Stimulated activated naive B cell treated with anti-CD40 and anti-IgM and Interleukin-4, amounts not matched to agents 10 μg/mL and 1 μg/mL and 100 μg/mL, for 72 hours (primary cell): ENCODE data around the gene PPP2CA.
A peak's percentile ranks its signal among the peaks of the same experiment; 100 is the strongest.
"Not testable (repeated sequence)": the region's sequence is repeated elsewhere in the genome, so short reads cannot be mapped to it uniquely, and the experiment has no call there.

Experiments used
- ATAC-seq, 2 donors: fragments of 150-1000 bp; cut with Tn5 transposase; replicated peaks; 2 replicates each; pipeline ENCODE4 v1.10.0; 2021; ENCODE audit warnings: moderate library complexity in 1 of 2
- DNase-seq: peaks from one replicate; pipeline ENCODE4 v3.0.0; 2021
- H3K27ac Mint-ChIP-seq: one replicate; pipeline ENCODE4 v1.8.0; 2022; ENCODE audit warnings: mild to moderate bottlenecking, mixed read lengths
- H3K27me3 Mint-ChIP-seq, 2 donors: one replicate each; pipeline ENCODE4 v1.8.0; 2022; ENCODE audit warnings: mixed read lengths in 2 of 2
- H3K36me3 Mint-ChIP-seq, 2 donors: one replicate each; pipeline ENCODE4 v1.8.0; 2022; ENCODE audit warnings: mixed read lengths in 2 of 2, mild to moderate bottlenecking in 1 of 2
- H3K4me1 Mint-ChIP-seq, 2 donors: one replicate each; pipeline ENCODE4 v1.8.0; 2022; ENCODE audit warnings: mixed read lengths in 2 of 2, mild to moderate bottlenecking in 1 of 2
- H3K4me3 Mint-ChIP-seq, 2 donors: one replicate each; pipeline ENCODE4 v1.8.0; 2022; ENCODE audit warnings: mild to moderate bottlenecking in 2 of 2, mixed read lengths in 2 of 2, moderate library complexity in 1 of 2
- H3K9me3 Mint-ChIP-seq, 2 donors: one replicate each; pipeline ENCODE4 v1.8.0; 2022; ENCODE audit warnings: mixed read lengths in 2 of 2, mild to moderate bottlenecking in 1 of 2

Gene PPP2CA

DNA sequence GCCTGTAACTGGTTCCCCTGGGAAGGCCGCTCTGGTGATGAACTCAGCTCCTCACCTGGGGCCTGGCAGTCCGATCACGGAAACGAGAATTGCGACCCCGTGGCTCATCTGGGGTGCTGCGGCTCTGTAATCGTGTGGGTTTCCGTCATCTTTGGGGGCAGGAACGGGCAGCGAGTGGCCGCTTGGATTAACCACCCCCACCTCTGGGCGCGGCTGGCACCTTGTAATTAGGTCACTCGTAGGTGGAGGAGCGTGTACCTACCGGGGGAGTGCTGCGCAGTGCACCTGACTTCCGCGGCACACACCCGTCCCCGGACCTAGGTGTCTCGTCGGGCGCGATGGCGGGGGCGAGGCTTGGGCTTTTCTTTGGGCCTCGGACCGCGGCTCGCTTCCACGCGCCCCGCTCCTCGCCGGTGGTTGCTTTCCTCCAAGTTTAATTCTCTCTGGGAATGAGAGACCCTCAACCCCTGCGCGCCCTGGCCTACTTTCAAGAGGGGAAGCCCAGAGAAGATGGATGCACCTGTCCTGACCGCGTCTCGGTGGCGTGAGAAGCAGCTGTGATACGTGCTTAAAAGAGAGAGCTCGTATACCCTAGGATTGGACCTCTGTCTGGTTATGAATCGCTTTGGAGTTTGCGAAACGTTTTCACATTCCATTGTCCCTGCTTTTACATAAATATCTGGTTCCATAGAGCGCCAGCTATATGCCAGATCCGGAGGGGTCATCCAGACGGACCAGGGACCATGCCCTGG is 744 bp upstream of the PPP2CA start:
- no peaks in the 10 kb centered on the region for H3K9me3 Mint-ChIP-seq
- peaks cover 25 to 34% of the 10 kb centered on the region in 2 donors for H3K4me1 Mint-ChIP-seq
- H3K4me3 Mint-ChIP-seq = peak overlapping the region; percentile 98 to 100
- ATAC-seq (peak; percentile 50 to 51), DNase-seq (peak; percentile 51)
- peaks cover 22 to 30% of the 10 kb centered on the region in 2 donors for H3K36me3 Mint-ChIP-seq
- H3K27me3 Mint-ChIP-seq = no peaks in the 10 kb centered on the region
- H3K27ac Mint-ChIP-seq = peak overlapping the region; percentile 100

DNA sequence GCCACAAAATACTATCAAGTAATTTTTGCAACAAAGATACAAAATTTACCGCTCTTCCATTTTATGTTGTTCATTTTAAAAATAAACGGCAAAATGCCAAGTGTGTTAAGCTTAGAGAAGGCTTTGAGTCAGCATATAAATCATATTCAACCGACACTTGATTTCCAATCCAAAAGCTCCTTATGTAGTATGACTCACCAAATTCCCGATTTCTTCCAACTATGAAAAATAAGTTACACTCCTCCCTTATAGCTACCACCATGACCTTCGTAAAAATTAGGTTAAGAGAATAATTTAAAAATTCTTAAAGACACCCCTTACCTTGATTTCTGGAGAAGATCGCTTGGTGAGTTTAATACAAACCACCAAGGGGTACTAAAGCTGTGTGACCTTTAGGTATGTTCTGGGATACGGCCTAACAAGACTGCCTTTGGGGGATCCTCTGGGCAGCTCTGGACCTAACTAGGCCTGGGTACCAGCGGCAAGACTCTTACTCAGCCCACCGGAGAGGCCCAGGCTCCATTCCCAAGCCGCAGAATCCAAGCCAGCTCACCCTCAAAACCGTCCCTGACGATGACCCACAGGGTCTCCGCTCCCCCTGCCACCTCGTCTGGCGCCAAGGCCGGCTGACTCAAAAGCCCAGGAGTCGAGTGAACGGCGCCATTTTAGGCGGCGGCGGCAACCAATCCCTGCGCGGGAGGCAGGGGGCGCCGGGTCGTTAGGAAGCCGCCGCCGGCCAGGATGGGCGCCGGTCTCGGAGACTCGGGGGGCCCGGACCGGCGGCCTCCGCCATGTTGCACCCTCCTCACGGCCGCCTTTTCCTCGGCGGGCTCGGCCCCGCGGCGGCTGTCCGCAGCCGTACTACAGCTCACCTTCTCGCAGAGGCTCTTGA is 739 bp downstream of the PPP2CA start:
- ATAC-seq = peak; percentile 28 to 32
- H3K4me3 Mint-ChIP-seq = peak overlapping the region; percentile 98 to 100
- H3K27me3 Mint-ChIP-seq = no peaks in the 10 kb centered on the region
- peaks cover 31 to 48% of the 10 kb centered on the region in 2 donors for H3K4me1 Mint-ChIP-seq
- no peaks in the 10 kb centered on the region for H3K9me3 Mint-ChIP-seq
- H3K27ac Mint-ChIP-seq = peak overlapping the region; percentile 100
- DNase-seq = peak; percentile 37
- H3K36me3 Mint-ChIP-seq = peaks cover 30 to 38% of the 10 kb centered on the region in 2 donors

DNA sequence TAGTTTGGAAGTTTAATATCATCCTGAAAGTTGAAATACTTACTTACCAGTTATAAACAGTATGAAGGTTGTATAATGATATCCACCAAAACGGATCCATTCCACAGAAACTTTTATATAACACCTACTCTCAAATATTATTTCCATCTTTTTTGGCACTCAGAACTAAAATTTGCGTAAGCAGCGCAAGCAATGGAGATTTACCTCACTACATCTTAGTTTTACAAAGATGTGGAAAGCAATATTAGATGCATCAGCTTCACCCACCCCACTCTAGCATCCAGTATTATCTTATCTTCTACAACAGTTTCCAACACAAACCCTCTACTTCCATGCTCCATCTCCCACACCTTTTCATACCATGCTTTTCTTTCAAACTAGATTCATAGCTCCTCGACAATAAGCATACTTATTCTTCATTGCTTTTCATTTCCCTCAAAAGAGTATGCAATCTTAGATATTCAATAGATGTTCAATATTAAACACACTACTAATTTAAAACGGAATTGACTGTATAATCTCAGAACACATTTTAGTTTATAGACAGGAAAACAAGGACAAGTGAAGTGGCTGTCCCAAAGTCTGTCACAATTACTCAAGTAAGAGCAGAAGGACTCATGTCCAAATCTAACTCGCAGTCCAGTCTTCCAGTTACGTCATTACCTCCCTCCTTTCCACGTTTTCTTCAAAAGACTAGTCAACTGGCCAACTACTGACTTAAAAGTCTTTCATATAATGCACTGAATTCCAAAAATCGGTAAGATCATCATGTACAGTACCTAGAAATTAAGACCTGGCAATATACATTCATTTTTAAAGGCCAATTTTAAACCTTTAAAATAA is 2.2 kb downstream of the PPP2CA start:
- Mint-ChIP-seq H3K4me3 (peak overlapping the region; percentile 98 to 100), H3K36me3 (peaks cover 34 to 48% of the 10 kb centered on the region in 2 donors), H3K27me3 (no peaks in the 10 kb centered on the region), H3K9me3 (no peaks in the 10 kb centered on the region), H3K4me1 (peaks cover 40 to 64% of the 10 kb centered on the region in 2 donors), H3K27ac (peak overlapping the region; percentile 100)
- no peak for DNase-seq
- no peak for ATAC-seq

DNA sequence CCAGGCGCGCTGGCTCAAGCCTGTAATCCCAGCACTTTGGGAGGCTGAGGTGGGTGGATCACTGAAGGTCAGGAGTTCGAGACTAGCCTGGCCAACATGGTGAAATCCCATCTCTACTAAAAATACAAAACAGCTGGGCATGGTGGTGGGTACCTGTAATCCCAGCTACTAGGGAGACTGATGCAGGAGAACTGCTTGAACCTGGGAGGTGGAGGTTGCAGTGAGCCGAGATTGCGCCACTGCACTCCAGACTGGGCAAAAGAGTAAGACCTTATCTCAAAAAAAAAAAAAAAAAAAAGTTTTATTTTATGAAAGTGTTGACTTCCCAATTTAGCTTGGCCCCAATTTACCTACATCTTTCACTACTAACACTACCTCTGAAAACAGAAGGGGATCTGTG is 4.2 kb downstream of the PPP2CA start:
- peak overlapping the region; percentile 73 to 76 for H3K4me3 Mint-ChIP-seq
- H3K9me3 Mint-ChIP-seq, DNase-seq, H3K27me3 Mint-ChIP-seq, ATAC-seq: not testable (repeated sequence)
- peak overlapping the region; percentile 91 for H3K27ac Mint-ChIP-seq
- H3K36me3 Mint-ChIP-seq = peaks cover 34 to 49% of the 10 kb centered on the region in 2 donors
- H3K4me1 Mint-ChIP-seq = peaks cover 36 to 65% of the 10 kb centered on the region in 2 donors

DNA sequence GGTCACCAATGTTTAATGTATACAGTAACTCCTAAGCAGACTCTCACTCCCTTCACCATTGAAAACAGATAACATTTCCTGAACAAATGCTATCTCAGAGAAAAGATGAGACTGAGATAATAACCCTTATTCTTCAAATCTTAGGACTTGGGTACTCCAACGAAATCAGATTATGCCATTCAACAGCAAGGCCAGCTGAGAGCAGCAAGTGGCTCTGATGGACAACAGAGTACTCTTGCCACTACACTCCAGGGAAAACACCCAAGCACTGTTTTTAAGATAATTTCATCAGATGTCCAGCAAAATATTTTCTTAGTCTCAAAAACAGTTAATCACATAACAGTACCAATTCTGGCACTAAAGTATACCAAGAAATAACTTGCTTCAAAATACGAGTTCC is 10.1 kb downstream of the PPP2CA start:
- no peak overlapping the region for H3K4me3 Mint-ChIP-seq
- H3K27me3 Mint-ChIP-seq = no peaks in the 10 kb centered on the region
- H3K36me3 Mint-ChIP-seq = peaks cover 17 to 40% of the 10 kb centered on the region in 2 donors
- H3K27ac Mint-ChIP-seq = no peak overlapping the region
- peaks cover 30 to 68% of the 10 kb centered on the region in 2 donors for H3K4me1 Mint-ChIP-seq
- H3K9me3 Mint-ChIP-seq = no peaks in the 10 kb centered on the region
- ATAC-seq = no peak
- no peak for DNase-seq

DNA sequence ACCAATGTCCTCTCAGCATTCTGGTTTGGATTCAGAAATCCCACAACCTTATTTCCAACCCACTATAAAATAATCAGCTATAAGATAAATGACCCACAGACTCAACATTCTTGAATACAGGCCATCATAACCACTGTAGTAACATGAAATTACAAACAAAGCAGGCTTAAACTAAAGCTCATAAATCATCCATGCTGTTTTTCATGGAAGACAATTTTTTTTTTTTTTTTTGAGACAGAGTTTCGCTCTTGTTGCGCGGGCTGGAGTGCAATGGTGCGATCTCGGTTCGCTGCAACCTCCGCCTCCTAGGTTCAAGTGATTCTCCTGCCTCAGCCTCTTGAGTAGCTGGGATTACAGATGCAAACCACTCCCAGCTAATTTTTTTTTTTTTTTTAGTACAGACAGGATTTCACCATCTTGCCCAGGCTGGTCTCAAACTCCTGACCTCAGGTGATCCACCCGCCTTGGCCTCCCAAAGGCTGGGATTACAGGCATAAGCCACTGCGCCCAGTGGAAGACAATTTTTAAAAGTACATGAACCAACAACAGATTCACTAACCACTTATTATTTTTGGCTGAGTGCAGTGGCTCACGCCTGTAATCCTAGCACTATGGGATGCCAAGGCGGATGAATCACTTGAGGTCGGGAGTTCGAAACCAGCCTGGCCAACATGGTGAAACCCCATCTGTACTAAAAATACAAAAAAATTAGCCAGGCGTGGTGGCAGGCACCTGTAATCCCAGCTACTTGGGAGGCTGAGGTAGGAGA is 14.4 kb downstream of the PPP2CA start:
- ATAC-seq, H3K27ac Mint-ChIP-seq, H3K27me3 Mint-ChIP-seq, H3K4me3 Mint-ChIP-seq, H3K9me3 Mint-ChIP-seq, DNase-seq: not testable (repeated sequence)
- Mint-ChIP-seq H3K4me1 (peaks cover 27 to 60% of the 10 kb centered on the region in 2 donors), H3K36me3 (peaks cover 9 to 30% of the 10 kb centered on the region in 2 donors)

DNA sequence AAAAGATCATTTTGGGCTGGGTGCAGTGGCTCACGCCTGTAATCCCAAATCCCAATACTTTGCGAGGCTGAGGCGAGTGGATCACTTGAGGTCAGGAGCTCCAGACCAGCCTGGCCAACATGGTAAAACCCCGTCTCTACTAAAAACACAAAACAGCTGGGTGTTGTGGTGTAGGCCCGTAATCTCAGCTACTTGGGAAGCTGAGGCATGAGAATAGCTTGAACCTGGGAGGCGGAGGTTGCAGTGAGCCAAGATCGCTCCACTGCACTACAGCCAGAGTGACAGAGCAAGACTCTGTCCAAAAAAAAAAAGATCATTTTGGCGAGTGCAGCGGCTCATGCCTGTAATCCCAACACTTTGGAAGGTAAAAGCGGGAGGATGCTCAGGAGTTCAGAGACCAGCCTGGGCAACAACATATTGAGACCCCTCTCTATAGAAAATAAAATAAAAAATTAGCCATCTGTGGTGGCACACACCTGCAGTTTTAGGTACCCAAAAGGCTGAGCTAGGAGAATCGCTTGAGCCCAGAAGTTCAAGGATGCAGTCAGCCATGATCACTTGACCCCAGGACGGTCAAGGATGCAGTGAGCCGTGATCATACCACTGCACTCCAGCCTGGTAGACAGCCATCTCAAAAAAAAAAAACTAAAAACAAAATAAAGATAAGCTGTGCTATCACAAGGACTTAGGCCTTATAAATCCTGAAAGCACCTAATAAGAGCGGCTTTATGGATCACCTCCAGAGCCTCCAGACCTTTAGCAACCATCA is 16.2 kb downstream of the PPP2CA start:
- peaks cover 14 to 42% of the 10 kb centered on the region in 2 donors for H3K36me3 Mint-ChIP-seq
- H3K27ac Mint-ChIP-seq = no peak overlapping the region
- ATAC-seq (no peak), DNase-seq (no peak)
- H3K27me3 Mint-ChIP-seq = no peaks in the 10 kb centered on the region
- H3K9me3 Mint-ChIP-seq = no peaks in the 10 kb centered on the region
- peaks cover 26 to 70% of the 10 kb centered on the region in 2 donors for H3K4me1 Mint-ChIP-seq
- no peak overlapping the region for H3K4me3 Mint-ChIP-seq

DNA sequence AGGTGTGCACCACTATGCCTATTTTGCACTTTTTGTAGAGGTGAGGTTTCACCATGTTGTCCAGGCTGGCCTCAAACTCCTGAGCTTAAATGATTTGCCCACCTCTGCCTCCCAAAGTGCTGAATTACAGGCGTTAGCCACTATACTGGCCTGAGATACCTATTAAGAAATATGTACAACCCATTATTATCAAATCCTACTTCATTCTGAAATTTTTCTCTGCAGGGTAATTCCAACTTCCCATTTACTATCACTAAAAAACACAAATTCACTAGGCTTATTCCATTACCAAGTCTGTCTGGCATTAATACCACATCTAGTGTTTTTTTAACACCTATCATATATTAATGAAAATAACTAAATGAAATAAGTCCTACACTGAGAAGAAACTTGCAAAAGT is 18.2 kb downstream of the PPP2CA start:
- no peaks in the 10 kb centered on the region for H3K27me3 Mint-ChIP-seq
- no peak for DNase-seq
- peaks cover 29 to 58% of the 10 kb centered on the region in 2 donors for H3K4me1 Mint-ChIP-seq
- no peak for ATAC-seq
- H3K4me3 Mint-ChIP-seq = no peak overlapping the region
- H3K36me3 Mint-ChIP-seq = peaks cover 20 to 42% of the 10 kb centered on the region in 2 donors
- no peaks in the 10 kb centered on the region for H3K9me3 Mint-ChIP-seq
- H3K27ac Mint-ChIP-seq = no peak overlapping the region

DNA sequence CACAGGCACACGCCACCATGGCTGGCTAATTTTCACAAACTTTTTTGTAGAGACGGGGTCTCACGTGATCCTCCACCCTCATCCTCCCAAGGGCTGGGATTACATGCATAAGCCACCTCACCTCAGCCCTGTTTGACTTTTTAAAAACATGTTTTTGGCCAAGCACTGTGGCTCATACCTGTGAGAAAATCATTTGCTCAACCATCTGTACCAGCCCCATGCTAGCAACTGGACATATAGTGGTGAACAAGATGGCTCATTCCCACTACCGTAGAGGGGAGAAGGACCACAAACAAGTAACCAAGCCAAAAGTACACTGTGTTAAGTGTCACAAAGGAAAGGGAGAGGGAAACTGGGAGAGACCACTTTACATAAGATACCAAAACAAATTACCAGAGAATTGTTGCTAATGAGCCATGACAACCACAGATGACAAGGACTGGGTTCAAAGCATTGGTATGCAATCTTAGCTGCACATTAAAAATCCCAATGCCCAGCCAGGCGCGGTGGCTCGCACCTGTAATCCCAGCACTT is 19.2 kb downstream of the PPP2CA start:
- Mint-ChIP-seq H3K27me3 (no peaks in the 10 kb centered on the region), H3K4me1 (peaks cover 26 to 56% of the 10 kb centered on the region in 2 donors), H3K4me3 (no peak overlapping the region), H3K27ac (peak overlapping the region; percentile 6), H3K36me3 (peaks cover 24 to 45% of the 10 kb centered on the region in 2 donors), H3K9me3 (no peaks in the 10 kb centered on the region)
- ATAC-seq (no peak), DNase-seq (no peak)

DNA sequence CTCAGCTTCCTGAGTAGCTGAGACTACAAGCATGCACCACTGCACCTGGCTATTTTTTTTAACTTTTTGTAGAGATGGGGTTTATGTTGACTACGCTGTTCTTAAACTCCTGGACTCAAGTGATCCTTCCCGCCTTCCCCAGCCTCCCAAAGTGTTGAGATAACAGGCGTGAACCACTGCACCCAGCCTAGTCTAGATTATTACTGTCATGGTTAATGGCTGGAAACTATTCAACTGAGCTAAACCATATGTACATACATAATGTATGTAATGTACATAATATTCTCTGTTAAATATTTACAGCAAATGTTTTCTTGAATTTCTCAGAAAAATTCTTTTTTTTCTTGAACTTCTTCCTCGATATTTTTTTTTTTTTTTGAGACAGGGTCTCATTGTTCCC is 21.3 kb downstream of the PPP2CA start:
- Mint-ChIP-seq H3K4me1 (peaks cover 21 to 40% of the 10 kb centered on the region in 2 donors), H3K4me3 (no peak overlapping the region), H3K9me3 (no peaks in the 10 kb centered on the region), H3K27ac (no peak overlapping the region), H3K36me3 (peaks cover 31 to 55% of the 10 kb centered on the region in 2 donors), H3K27me3 (no peaks in the 10 kb centered on the region)
- DNase-seq (no peak), ATAC-seq (no peak)

DNA sequence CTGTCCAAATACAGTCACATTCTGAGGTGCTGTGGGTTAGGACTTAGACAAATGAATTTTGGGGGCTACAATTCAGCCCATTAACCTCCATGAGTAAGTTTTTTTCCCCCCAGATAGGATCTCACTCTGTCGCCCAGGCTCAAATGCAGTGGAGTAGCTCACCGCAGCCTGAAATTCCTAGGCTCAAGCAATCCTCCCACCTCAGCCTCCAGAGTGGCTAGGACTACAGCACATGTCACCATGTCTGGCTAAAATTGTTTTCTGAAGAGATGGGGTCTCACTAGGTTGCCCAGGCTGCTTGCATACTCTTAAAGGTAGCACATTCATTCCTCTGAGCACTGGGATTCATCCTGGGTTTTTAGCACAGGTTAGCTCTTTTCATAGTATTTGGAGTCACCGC is 22.2 kb downstream of the PPP2CA start:
- Mint-ChIP-seq H3K4me3 (no peak overlapping the region), H3K27me3 (no peaks in the 10 kb centered on the region), H3K9me3 (no peaks in the 10 kb centered on the region), H3K27ac (no peak overlapping the region), H3K36me3 (peaks cover 35 to 55% of the 10 kb centered on the region in 2 donors), H3K4me1 (peaks cover 16 to 34% of the 10 kb centered on the region in 2 donors)
- no peak for ATAC-seq
- no peak for DNase-seq

DNA sequence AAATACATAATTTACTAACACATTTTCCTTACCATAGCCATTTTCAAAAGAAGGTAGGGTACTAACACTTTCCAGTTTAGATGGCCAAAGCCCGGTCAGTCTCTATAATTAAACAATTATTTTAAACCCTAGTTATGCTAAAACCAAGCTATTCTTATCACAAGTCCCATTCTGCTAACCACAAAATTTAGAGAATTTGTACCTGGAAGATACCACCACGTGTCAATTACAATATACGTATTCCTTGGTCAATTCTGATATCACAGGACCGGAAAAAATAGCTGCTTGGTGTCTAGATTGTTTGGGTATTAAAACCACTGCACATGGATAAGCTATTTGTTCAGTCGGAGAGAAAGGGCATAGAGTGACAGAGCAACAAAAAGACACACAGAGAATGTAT is 30.2 kb downstream of the PPP2CA start:
- H3K4me3 Mint-ChIP-seq = no peak overlapping the region
- H3K27me3 Mint-ChIP-seq = no peaks in the 10 kb centered on the region
- peaks cover 21 to 52% of the 10 kb centered on the region in 2 donors for H3K36me3 Mint-ChIP-seq
- no peak overlapping the region for H3K27ac Mint-ChIP-seq
- ATAC-seq = no peak
- DNase-seq = no peak
- no peaks in the 10 kb centered on the region for H3K4me1 Mint-ChIP-seq
- H3K9me3 Mint-ChIP-seq = no peaks in the 10 kb centered on the region
